Spleen (tissue), 11 donors: ENCODE results near the gene GRM5. TPM values are rescaled to one million over a fixed set of nuclear protein-coding genes. Genes with fewer than 3 reads are reported as not detected.

ENCODE experiments used
- DNase-seq: peaks from one replicate; pipeline ENCODE4 v3.0.0-alpha.2; 2020
- H3K27ac ChIP-seq, 8 donors: fragments of 200-600 bp; sonication (generic) in 7 of 8; 1 replicate in 4 of 8; 2 replicates in 4 of 8; pipeline versions ENCODE4 v1.5.0 to v1.8.0; 2016 to 2021; ENCODE audit warnings: inconsistent platforms in 4 of 8, mild to moderate bottlenecking in 4 of 8, moderate library complexity in 1 of 8
- H3K27me3 ChIP-seq, 7 donors: fragments of 200-600 bp; sonication (generic) in 6 of 7; replicated peaks in 1 of 7; 1 replicate in 4 of 7; 2 replicates in 3 of 7; pipeline versions ENCODE4 v1.5.0 to v1.8.0; 2016 to 2021; ENCODE audit warnings: inconsistent platforms in 3 of 7, mild to moderate bottlenecking in 1 of 7
- H3K36me3 ChIP-seq, 6 donors: fragments of 200-600 bp; sonication (generic) in 5 of 6; 1 replicate in 4 of 6; 2 replicates in 2 of 6; pipeline versions ENCODE4 v1.5.0 to v1.8.0; 2016 to 2021; ENCODE audit warnings: inconsistent platforms in 2 of 6
- H3K4me1 ChIP-seq, 6 donors: fragments of 200-600 bp; sonication (generic) in 5 of 6; 1 replicate in 3 of 6; 2 replicates in 3 of 6; pipeline versions ENCODE4 v1.5.0 to v1.8.0; 2016 to 2021; ENCODE audit warnings: inconsistent platforms in 3 of 6
- H3K4me3 ChIP-seq, 8 donors: fragments of 200-600 bp; sonication (generic) in 7 of 8; 1 replicate in 4 of 8; 2 replicates in 4 of 8; pipeline versions ENCODE4 v1.5.0 to v1.8.0; 2016 to 2021; ENCODE audit warnings: inconsistent platforms in 4 of 8, mild to moderate bottlenecking in 4 of 8, moderate library complexity in 2 of 8
- H3K9me3 ChIP-seq, 8 donors: fragments of 200-600 bp; sonication (generic) in 7 of 8; 1 replicate in 4 of 8; 2 replicates in 4 of 8; pipeline versions ENCODE4 v1.5.0 to v1.8.0; 2016 to 2021; ENCODE audit warnings: inconsistent platforms in 4 of 8
- CTCF ChIP-seq, 11 experiments: fragments of 200-600 bp in 7 of 11; fragments of 450-650 bp in 4 of 11; sonication (generic) in 4 of 11; IDR thresholded peaks in 8 of 11; conservative IDR thresholded peaks in 3 of 11; 1 replicate in 7 of 11; 2 replicates in 4 of 11; pipeline versions ENCODE4 v1.4.0 to v1.8.0; 2016 to 2021; ENCODE audit warnings: antibody characterized with exemption in 11 of 11, inconsistent platforms in 4 of 11, mild to moderate bottlenecking in 1 of 11
- POLR2A ChIP-seq, 3 donors: fragments of 450-650 bp; IDR thresholded peaks; one replicate each; pipeline ENCODE4 v1.5.1; 2017; ENCODE audit warnings: antibody characterized with exemption in 3 of 3, mild to moderate bottlenecking in 1 of 3
- POLR2AphosphoS5 ChIP-seq, 3 donors: sonication (generic); formaldehyde crosslinking; IDR thresholded peaks; one replicate each; pipeline ENCODE4 v1.5.1; 2017; ENCODE audit warnings: antibody characterized with exemption in 3 of 3
- WGBS, 5 donors: extraction: QIAGEN DNeasy Blood & Tissue Kit in 3 of 5; methylation state at CpG; one replicate each; pipeline versions ENCODE4 v1.1.5 to v1.1.7; 2013 to 2018; 5-methylcytosine and 5-hydroxymethylcytosine counted together
- intact Hi-C: fragments of 100-400 bp; cut with DNase I; formaldehyde crosslinking; loops from one replicate; pipeline ENCODE4 v1.15.0; 2023; ENCODE audit warnings: low total_unique reads
- polyA plus RNA-seq, 3 donors: library from polyadenylated mRNA; stranded (reverse); fragments of 200-250 nt; gene quantifications; one replicate each; pipeline ENCODE4 v1.2.1, GENCODE V29; 2013
- total RNA-seq, 7 donors: library from RNA; depleted of rRNA in 3 of 7; stranded (reverse); fragments of >200 nt in 3 of 7; fragmentation: NEBNext Ultra II Directional in 4 of 7; extraction: Animal tissue kit (Norgen Biotek cat#: 25700) in 4 of 7; gene quantifications; one replicate each; pipeline versions ENCODE4 v1.1.0 to v1.2.1, GENCODE V29; 2016 to 2021
- donor health status: healthy with polysubstance abuse.
- donor health status: DM: no; HTN: no; CAD: no; lungs with moderate emphysema.
- donor health status: DM: no; HTN: no; CAD: no.
- donor health status: Bipolar disorder and iron deficiency.
- donor health status: healthy.
- donor health status: DM: no; HTN: no; CAD: no.
- donor health status: DM: yes; HTN: yes; CAD: no.

Gene GRM5
- total and polyA plus RNA-seq, 10 donors = under 0.01 TPM; not detected in 9

- Histone ChIP-seq H3K36me3 (no peaks in the 10 kb centered on the region), H3K4me1 (no peaks in the 10 kb centered on the region), H3K27me3 (peaks cover 0 to 6% (median 0%) of the 10 kb centered on the region in 7 donors), H3K4me3 (no peak overlapping the region), H3K27ac (no peak overlapping the region), H3K9me3 (no peaks in the 10 kb centered on the region)
- intact Hi-C loops = no loop called here
- TF ChIP-seq POLR2A (IDR thresholded peaks at IDR 0.05) (no peak), POLR2AphosphoS5 (IDR thresholded peaks at IDR 0.05) (no peak), CTCF (IDR thresholded peaks at IDR 0.05 in 8 of 11, conservative IDR thresholded peaks at IDR 0.05 in 3 of 11) (no peak)
- 85 to 93% (median 91%) methylated on average over 7 of the region's 7 CpGs for WGBS, 5 donors
- DNase-seq = no peak
Measured at GRCh38 chr11:88555018-88555828, 510.6 kb downstream of the GRM5 start.

GRCh38 chr11:88553204-88553603 is 512.6 kb downstream of the GRM5 start:
- no peak for DNase-seq
- Histone ChIP-seq H3K36me3 (no peaks in the 10 kb centered on the region), H3K27me3 (peaks cover 0 to 6% (median 0%) of the 10 kb centered on the region in 7 donors), H3K4me1 (no peaks in the 10 kb centered on the region), H3K4me3 (no peak overlapping the region), H3K9me3 (no peaks in the 10 kb centered on the region), H3K27ac (no peak overlapping the region)
- 71 to 88% (median 79%) methylated on average over 2 of the region's 2 CpGs for WGBS, 5 donors
- TF ChIP-seq POLR2AphosphoS5 (IDR thresholded peaks at IDR 0.05) (no peak), POLR2A (IDR thresholded peaks at IDR 0.05) (no peak), CTCF (IDR thresholded peaks at IDR 0.05 in 8 of 11, conservative IDR thresholded peaks at IDR 0.05 in 3 of 11) (no peak)
- intact Hi-C loops = no loop called here

GRCh38 chr11:88552379-88553062 is 513.3 kb downstream of the GRM5 start:
- DNase-seq = peak; percentile 76
- intact Hi-C loops = no loop called here
- 26 to 60% (median 37%) methylated on average over 3 of the region's 3 CpGs for WGBS, 5 donors
- TF ChIP-seq POLR2AphosphoS5 (IDR thresholded peaks at IDR 0.05) (no peak), CTCF (IDR thresholded peaks at IDR 0.05 in 8 of 11, conservative IDR thresholded peaks at IDR 0.05 in 3 of 11) (peak in 9 of 11 experiments; percentile 9 to 69 (median 47))
- no peaks in the 10 kb centered on the region for H3K9me3 ChIP-seq
- H3K36me3 ChIP-seq = no peaks in the 10 kb centered on the region
- H3K27ac ChIP-seq = no peak overlapping the region
- no peak overlapping the region for H3K4me3 ChIP-seq
- H3K27me3 ChIP-seq = peaks cover 0 to 6% (median 0%) of the 10 kb centered on the region in 7 donors
- no peaks in the 10 kb centered on the region for H3K4me1 ChIP-seq
